ENCODE results near the gene PBX3. TPM values are rescaled to one million over a fixed set of nuclear protein-coding genes. Genes with fewer than 3 reads are reported as not detected.

Gene PBX3
- total RNA-seq, 2 donors from 2014 or later, result 37.5 to 46.1 TPM

DNA sequence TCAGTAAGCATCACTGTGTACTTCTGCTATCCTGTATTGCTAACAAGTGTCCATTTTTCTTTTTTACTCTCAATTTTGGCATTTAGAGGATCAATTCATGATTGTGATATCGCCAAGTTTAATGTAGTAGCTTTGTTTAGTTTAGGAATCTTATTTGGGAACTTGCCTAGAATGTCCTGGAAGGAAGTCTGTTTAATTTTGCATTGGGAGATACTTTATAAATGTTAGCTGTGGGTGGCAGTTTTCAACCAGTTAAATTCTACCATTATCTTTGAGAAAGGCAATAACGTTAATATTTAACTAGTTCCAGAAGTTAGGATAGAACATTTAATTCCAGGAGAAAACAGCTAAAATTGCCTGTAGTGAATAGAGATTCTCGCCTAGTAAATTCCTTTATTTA lies 78.6 kb downstream of the PBX3 start:
- no peaks in the 10 kb centered on the region for H3K4me1 ChIP-seq (ENCODE audit: control insufficient read depth, insufficient read depth, low read length)
- Mint-ChIP-seq H3K27me3 (ENCODE audit: insufficient read depth) (no peaks in the 10 kb centered on the region), H3K36me3 (ENCODE audit: low read depth) (no peaks in the 10 kb centered on the region), H3K4me3 (no peak overlapping the region), H3K4me1 (peaks cover 5% of the 10 kb centered on the region), H3K9me3 (no peaks in the 10 kb centered on the region), H3K27ac (peak overlapping the region; percentile 18)
- no peaks in the 10 kb centered on the region for H3K27me3 ChIP-seq (ENCODE audit: control insufficient read depth, insufficient read depth, low read length, poor library complexity, severe bottlenecking)
- no peaks in the 10 kb centered on the region for H3K36me3 ChIP-seq (ENCODE audit: control insufficient read depth, insufficient read depth, low read length)
- no peaks in the 10 kb centered on the region for H3K9me3 ChIP-seq (ENCODE audit: control insufficient read depth, low read length)
- TF ChIP-seq, protein P1, sequence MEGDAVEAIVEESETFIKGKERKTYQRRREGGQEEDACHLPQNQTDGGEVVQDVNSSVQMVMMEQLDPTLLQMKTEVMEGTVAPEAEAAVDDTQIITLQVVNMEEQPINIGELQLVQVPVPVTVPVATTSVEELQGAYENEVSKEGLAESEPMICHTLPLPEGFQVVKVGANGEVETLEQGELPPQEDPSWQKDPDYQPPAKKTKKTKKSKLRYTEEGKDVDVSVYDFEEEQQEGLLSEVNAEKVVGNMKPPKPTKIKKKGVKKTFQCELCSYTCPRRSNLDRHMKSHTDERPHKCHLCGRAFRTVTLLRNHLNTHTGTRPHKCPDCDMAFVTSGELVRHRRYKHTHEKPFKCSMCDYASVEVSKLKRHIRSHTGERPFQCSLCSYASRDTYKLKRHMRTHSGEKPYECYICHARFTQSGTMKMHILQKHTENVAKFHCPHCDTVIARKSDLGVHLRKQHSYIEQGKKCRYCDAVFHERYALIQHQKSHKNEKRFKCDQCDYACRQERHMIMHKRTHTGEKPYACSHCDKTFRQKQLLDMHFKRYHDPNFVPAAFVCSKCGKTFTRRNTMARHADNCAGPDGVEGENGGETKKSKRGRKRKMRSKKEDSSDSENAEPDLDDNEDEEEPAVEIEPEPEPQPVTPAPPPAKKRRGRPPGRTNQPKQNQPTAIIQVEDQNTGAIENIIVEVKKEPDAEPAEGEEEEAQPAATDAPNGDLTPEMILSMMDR (conservative IDR thresholded peaks at IDR 0.05), result no peak
- H3K4me3 ChIP-seq (ENCODE audit: low read length), result no peak overlapping the region
- no peak for DNase-seq
- WGBS, 2 experiments (ENCODE audit: insufficient coverage in 1 of 2, insufficient read length in 1 of 2), result 91 to 100% methylated on average over 2 to 3 of the region's 3 CpGs
- H3K9ac ChIP-seq (ENCODE audit: extremely low read depth, low read length, poor library complexity, severe bottlenecking), result no peak overlapping the region
- H3K27ac ChIP-seq (ENCODE audit: low read depth, low read length), result no peak overlapping the region

DNA sequence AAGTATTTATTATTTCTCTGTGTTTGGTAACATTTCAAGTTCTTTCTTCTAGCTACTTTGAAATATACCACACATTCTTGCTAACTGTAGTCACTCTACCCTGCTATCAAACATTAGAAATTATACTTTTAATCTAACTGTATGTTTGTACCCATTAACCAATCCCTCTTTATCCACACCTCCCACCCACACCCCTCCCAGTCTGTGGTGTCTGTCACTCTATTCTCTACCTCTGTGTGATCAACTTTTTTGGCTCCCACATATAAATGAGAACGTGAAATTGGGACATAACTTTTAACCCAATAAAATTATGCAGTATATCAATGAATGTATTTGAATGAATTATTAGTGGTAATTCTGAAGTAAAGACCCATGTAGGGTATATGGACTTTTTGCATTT lies 79.7 kb downstream of the PBX3 start:
- Histone ChIP-seq H3K27me3 (ENCODE audit: control insufficient read depth, insufficient read depth, low read length, poor library complexity, severe bottlenecking) (no peaks in the 10 kb centered on the region), H3K27ac (ENCODE audit: low read depth, low read length) (no peak overlapping the region), H3K9me3 (ENCODE audit: control insufficient read depth, low read length) (no peaks in the 10 kb centered on the region), H3K9ac (ENCODE audit: extremely low read depth, low read length, poor library complexity, severe bottlenecking) (no peak overlapping the region), H3K4me3 (ENCODE audit: low read length) (no peak overlapping the region), H3K4me1 (ENCODE audit: control insufficient read depth, insufficient read depth, low read length) (no peaks in the 10 kb centered on the region), H3K36me3 (ENCODE audit: control insufficient read depth, insufficient read depth, low read length) (no peaks in the 10 kb centered on the region)
- Mint-ChIP-seq H3K36me3 (ENCODE audit: low read depth) (peaks cover 3% of the 10 kb centered on the region), H3K27ac (no peak overlapping the region), H3K27me3 (ENCODE audit: insufficient read depth) (no peaks in the 10 kb centered on the region), H3K4me1 (peaks cover 5% of the 10 kb centered on the region), H3K9me3 (no peaks in the 10 kb centered on the region), H3K4me3 (no peak overlapping the region)
- 100% methylated on average over 1 of the region's 1 CpG; no CpG with 5 or more reads in 1 of the 2 experiments for WGBS, 2 experiments (ENCODE audit: insufficient coverage in 1 of 2, insufficient read length in 1 of 2)
- TF ChIP-seq, protein P1 (conservative IDR thresholded peaks at IDR 0.05), result no peak
- no peak for DNase-seq

DNA sequence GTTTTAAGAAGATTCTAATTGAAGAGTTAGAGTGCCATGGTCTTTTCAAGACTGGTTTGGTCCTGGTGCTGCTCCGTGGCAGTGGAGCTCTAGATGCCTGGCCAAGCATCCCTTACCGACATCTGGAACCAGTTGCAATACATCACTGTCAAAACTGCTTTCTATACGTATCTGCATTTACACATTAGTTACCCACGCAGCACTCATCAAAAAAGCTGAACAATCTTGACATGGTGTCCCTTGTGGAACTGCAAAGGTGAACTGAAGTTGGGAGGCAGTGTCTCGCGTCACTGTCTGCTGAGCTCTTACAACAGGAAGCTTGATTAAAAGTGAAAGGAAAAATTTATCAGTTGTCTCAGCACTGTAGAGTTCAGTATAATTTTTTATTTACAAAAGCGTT lies 82.6 kb downstream of the PBX3 start:
- Mint-ChIP-seq H3K27me3 (ENCODE audit: insufficient read depth) (no peaks in the 10 kb centered on the region), H3K36me3 (ENCODE audit: low read depth) (peaks cover 12% of the 10 kb centered on the region), H3K27ac (peak overlapping the region; percentile 44), H3K4me3 (no peak overlapping the region), H3K9me3 (no peaks in the 10 kb centered on the region), H3K4me1 (peaks cover 5% of the 10 kb centered on the region)
- H3K9ac ChIP-seq (ENCODE audit: extremely low read depth, low read length, poor library complexity, severe bottlenecking), result no peak overlapping the region
- H3K9me3 ChIP-seq (ENCODE audit: control insufficient read depth, low read length), result no peaks in the 10 kb centered on the region
- H3K27me3 ChIP-seq (ENCODE audit: control insufficient read depth, insufficient read depth, low read length, poor library complexity, severe bottlenecking), result no peaks in the 10 kb centered on the region
- WGBS, 2 experiments (ENCODE audit: insufficient coverage in 1 of 2, insufficient read length in 1 of 2), result 91 to 94% methylated on average over 6 to 7 of the region's 7 CpGs
- H3K36me3 ChIP-seq (ENCODE audit: control insufficient read depth, insufficient read depth, low read length), result no peaks in the 10 kb centered on the region
- TF ChIP-seq, protein P1 (conservative IDR thresholded peaks at IDR 0.05), result no peak
- no peaks in the 10 kb centered on the region for H3K4me1 ChIP-seq (ENCODE audit: control insufficient read depth, insufficient read depth, low read length)
- H3K4me3 ChIP-seq (ENCODE audit: low read length), result no peak overlapping the region
- no peak for DNase-seq
- no peak overlapping the region for H3K27ac ChIP-seq (ENCODE audit: low read depth, low read length)
